ENCODE data around the gene BBS5.

The BBS5 gene

GRCh38 chr2:169540146-169540545, 60.9 kb downstream of the BBS5 start:
- DNase-seq (ENCODE audit: low read depth, low spot score) = no peak

DNA sequence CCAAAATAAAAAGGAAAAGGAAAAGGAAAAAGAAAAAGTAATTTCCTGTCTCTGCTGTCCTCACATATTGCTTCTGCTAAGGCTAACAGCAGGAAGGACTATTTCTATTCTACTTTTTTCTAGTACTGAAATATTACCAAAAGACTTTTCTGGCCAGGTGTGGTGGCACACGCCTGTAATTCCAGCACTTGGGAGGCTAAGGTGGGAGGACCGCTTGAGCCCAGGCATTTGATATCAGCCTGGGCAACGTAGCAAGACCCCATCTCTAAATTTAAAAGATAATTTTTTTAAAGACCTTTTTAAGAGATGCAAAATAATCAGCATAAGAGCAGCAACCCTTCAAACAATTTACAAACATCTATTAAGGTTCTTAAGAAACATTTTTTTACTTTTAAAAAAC, 63.1 kb downstream of the BBS5 start:
- no peak for DNase-seq (ENCODE audit: low read depth, low spot score)

- no peak for DNase-seq (ENCODE audit: low read depth, low spot score)
Observed at GRCh38 chr2:169546756-169547155, 67.5 kb downstream of the BBS5 start.
